NB4 (cell line): ENCODE results near the gene OLFML3.

Experiments
- DNase-seq: peaks from one replicate; pipeline ENCODE4 v3.0.0; 2010; ENCODE audit warnings: low read depth
- H3K4me3 ChIP-seq: one replicate; pipeline ENCODE4 v1.5.1; 2011; ENCODE audit warnings: mild to moderate bottlenecking, low read depth, low read length, moderate library complexity
- MYC ChIP-seq: IDR thresholded peaks from 2 replicates; pipeline ENCODE4 v1.6.1; 2011; ENCODE audit warnings: low read depth, low read length
- POLR2A ChIP-seq: IDR thresholded peaks from 2 replicates; pipeline ENCODE4 v1.6.1; 2011; ENCODE audit warnings: mild to moderate bottlenecking; ENCODE audit not compliant: insufficient read length; ENCODE audit errors: extremely low read depth
- TF ChIP-seq, protein P1 (sequence below): IDR thresholded peaks from 2 replicates; pipeline ENCODE4 v1.6.1; 2011; ENCODE audit warnings: low read depth, low read length
- TF ChIP-seq, protein P2 (sequence below): IDR thresholded peaks from one replicate; pipeline ENCODE4 v1.5.1; 2012; ENCODE audit warnings: low read depth, low read length

The OLFML3 gene

DNA sequence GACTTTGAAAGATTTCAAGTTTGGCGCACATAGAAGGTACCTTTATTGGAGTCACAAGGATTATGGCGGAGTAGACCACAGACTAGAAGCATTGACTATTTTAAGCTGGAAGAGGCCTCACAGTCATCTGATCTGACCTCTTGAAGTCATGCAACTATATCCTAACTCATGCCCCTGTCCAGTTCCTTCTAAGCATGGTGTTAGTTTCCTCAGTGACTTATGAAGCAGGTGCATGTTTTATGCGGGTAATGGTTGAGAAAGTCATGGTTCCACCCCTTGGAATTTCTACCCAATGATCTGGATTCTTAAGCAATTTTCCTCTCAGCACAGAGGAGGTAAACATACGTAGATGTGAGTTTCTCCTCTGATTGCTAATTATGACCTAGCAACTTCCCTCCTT, 11.7 kb downstream of the OLFML3 start:
- DNase-seq, result no peak
- TF ChIP-seq POLR2A, result no peak
- TF ChIP-seq, protein P1, sequence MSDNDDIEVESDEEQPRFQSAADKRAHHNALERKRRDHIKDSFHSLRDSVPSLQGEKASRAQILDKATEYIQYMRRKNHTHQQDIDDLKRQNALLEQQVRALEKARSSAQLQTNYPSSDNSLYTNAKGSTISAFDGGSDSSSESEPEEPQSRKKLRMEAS, result no peak
- no peak for TF ChIP-seq MYC
- TF ChIP-seq, protein P2, sequence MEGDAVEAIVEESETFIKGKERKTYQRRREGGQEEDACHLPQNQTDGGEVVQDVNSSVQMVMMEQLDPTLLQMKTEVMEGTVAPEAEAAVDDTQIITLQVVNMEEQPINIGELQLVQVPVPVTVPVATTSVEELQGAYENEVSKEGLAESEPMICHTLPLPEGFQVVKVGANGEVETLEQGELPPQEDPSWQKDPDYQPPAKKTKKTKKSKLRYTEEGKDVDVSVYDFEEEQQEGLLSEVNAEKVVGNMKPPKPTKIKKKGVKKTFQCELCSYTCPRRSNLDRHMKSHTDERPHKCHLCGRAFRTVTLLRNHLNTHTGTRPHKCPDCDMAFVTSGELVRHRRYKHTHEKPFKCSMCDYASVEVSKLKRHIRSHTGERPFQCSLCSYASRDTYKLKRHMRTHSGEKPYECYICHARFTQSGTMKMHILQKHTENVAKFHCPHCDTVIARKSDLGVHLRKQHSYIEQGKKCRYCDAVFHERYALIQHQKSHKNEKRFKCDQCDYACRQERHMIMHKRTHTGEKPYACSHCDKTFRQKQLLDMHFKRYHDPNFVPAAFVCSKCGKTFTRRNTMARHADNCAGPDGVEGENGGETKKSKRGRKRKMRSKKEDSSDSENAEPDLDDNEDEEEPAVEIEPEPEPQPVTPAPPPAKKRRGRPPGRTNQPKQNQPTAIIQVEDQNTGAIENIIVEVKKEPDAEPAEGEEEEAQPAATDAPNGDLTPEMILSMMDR, result no peak

DNA sequence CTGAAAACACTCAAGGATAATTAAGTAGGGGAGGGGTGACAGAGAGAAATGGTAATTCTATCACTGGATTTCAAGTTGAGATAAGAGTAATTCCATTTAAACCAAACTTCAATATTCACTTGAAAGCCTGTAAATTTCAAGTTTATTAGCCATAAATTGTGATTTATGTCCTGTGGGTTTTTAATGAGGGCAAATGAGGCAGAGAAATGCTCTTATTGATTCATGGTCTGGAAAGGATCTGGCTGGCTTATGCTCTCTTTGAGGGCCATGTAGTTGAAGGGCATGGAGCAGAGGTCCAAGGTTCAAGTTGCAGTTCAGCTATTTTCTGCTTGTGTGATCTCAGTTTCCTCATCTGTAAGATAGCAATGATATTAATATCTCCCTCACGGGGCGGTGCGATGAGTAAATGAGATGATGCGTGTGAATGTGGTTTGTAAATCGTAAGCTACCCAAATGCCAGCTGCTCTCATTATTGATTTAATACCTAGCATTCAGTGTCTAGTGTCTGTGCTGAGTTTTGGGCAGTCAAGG, 12.3 kb downstream of the OLFML3 start:
- DNase-seq, result no peak
- TF ChIP-seq POLR2A (no peak), MYC (no peak)
- TF ChIP-seq, protein P1, result no peak
- TF ChIP-seq, protein P2, result no peak

More for the DNA sequence above, 11.7 kb downstream of the OLFML3 start:
- no peak overlapping the region for H3K4me3 ChIP-seq

DNA sequence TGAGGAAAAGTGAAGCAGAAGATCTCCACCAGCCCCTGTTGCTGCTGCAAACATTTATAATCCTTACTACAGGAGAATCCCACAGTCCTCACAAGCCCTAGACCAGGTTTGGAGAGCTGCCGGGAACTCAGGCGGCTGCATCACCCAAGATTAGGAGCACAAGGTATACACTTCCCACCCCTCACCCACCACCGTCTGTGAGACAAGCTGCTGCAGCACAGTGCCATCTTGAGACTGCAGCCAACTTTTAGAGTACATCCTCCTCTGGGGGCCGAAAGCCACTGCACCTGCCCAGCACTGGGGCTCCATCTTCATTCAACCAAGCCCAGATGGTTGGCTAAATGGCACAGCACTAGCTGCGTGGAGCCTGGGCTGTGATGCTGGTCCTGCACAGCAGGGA, 13.8 kb downstream of the OLFML3 start:
- DNase-seq, result no peak
- H3K4me3 ChIP-seq, result no peak overlapping the region
- TF ChIP-seq, protein P1, result no peak
- TF ChIP-seq, protein P2, result no peak
- TF ChIP-seq POLR2A, result no peak
- no peak for TF ChIP-seq MYC

More for the DNA sequence above, 12.3 kb downstream of the OLFML3 start:
- no peak overlapping the region for H3K4me3 ChIP-seq

DNA sequence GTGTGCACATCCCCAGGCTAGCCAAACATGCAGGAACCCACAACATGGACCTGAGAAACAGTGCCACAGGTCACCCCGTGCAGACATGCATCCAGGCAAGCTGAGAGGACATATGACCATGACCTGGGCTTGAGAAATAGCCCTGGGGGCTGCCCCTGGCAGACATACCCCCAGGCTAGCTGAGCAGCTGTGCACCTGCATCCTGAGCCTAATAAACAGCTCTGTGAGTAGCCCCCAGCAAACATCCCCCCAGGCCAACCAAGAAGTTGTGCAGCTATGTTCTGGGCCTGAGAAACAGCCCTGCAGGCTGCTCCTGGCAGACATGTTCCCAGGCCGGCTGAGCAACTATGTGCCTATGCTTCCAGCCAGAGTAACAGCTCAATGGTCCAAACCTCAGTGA, 14.5 kb downstream of the OLFML3 start:
- no peak for TF ChIP-seq MYC
- TF ChIP-seq, protein P2, result no peak
- TF ChIP-seq, protein P1, result no peak
- no peak for TF ChIP-seq POLR2A
- no peak for DNase-seq

DNA sequence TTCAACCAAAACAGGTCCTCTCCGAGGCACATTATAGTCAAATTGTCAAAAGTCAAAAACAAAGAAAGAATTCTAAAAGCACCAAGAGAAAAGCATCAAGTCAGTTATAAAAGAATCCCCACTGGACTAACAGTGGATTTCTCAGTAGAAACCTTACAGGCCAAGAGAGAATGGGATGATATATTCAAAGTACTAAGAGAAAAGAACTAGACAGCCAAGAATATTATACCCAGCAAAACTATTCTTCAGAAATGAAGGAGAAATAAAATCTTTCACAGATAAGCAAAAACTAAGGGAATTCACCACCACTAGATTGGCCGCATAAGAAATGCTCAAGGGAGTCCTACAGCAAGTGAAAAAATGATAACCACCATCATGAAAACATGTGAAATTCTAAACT, 16.1 kb downstream of the OLFML3 start:
- DNase-seq, result no peak
- H3K4me3 ChIP-seq, result no peak overlapping the region
- TF ChIP-seq POLR2A (no peak), MYC (no peak)
- TF ChIP-seq, protein P2, result no peak
- TF ChIP-seq, protein P1, result no peak

More for the DNA sequence above, 14.5 kb downstream of the OLFML3 start:
- H3K4me3 ChIP-seq, result no peak overlapping the region

DNA sequence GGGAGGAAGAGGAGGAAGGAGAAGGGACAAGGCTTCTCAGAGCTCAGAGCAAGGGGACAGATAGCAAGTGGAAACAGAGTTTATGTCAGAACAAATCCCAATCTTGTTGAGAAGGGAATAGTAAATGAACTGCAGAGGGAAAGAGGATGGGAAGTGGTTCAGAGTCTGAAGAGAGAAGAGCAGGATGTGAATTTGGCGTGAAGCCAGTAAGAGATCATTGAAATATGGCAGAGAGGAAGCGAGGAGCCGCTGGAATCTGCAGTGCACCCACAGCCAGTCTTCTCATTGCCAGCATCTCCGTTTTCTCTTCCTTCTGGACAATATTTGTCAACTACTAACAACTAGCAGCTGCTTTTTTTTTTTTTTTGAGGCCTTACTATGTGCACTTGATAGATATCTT, 19.1 kb downstream of the OLFML3 start:
- no peak overlapping the region for H3K4me3 ChIP-seq
- DNase-seq, result peak; percentile 22
- TF ChIP-seq POLR2A, result no peak
- TF ChIP-seq, protein P2, result no peak
- no peak for TF ChIP-seq MYC
- TF ChIP-seq, protein P1, result no peak
